Testis (tissue), 2 donors: ENCODE results near the gene LYSMD1.

Experiments
- POLR2A ChIP-seq: fragments of 450-650 bp; IDR thresholded peaks from one replicate; pipeline ENCODE4 v1.6.1; 2017; ENCODE audit warnings: antibody characterized with exemption, mild to moderate bottlenecking, moderate library complexity
- TF ChIP-seq, protein P1 (sequence below), 3 experiments: fragments of 450-650 bp in 2 of 3; fragments of 200-600 bp in 1 of 3; sonication (generic) in 1 of 3; IDR thresholded peaks; one replicate each; pipeline ENCODE4 v1.5.1; 2016 to 2019; ENCODE audit warnings: antibody characterized with exemption in 3 of 3, mild to moderate bottlenecking in 2 of 3, moderate library complexity in 1 of 3

DNA sequence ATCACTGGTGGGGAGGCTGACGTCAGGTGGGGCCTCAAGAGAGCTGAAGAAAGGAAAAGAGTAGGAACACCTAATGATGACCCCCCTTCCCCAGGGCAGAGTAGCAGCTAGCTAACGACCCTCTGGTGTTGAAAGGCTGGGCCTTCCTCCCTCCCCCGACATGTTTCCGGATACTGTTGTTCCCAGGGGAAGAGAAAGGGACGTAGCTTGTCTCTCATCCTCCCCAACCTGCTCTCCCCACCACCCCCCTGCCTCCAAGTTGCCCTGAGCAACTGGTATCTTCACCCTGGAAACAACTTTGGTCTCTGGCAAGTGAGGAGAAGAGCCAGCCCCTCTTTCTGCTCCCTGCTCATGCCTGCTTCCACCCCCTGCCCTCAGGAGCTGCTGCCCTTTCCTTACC, 21.7 kb downstream of the LYSMD1 start:
- TF ChIP-seq, protein P1, sequence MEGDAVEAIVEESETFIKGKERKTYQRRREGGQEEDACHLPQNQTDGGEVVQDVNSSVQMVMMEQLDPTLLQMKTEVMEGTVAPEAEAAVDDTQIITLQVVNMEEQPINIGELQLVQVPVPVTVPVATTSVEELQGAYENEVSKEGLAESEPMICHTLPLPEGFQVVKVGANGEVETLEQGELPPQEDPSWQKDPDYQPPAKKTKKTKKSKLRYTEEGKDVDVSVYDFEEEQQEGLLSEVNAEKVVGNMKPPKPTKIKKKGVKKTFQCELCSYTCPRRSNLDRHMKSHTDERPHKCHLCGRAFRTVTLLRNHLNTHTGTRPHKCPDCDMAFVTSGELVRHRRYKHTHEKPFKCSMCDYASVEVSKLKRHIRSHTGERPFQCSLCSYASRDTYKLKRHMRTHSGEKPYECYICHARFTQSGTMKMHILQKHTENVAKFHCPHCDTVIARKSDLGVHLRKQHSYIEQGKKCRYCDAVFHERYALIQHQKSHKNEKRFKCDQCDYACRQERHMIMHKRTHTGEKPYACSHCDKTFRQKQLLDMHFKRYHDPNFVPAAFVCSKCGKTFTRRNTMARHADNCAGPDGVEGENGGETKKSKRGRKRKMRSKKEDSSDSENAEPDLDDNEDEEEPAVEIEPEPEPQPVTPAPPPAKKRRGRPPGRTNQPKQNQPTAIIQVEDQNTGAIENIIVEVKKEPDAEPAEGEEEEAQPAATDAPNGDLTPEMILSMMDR (IDR thresholded peaks at IDR 0.05): no peak
- TF ChIP-seq POLR2A: no peak
